Activated T-helper 1 cell treated with anti-CD3 and anti-CD28 coated beads, Interleukin-12 subunit alpha, Interleukin-12 subunit beta, Interleukin-2, Interleukin-4 antibody, amounts not matched to agents 30 ng/mL and 10 ng/mL and 1 ng/mL, durations not matched to agents 14 hours and 24 hours and 36 hours (primary cell): ENCODE measurements around the gene PSEN2. TPM values are rescaled to one million over a fixed set of nuclear protein-coding genes. Genes with fewer than 3 reads are reported as not detected.
"Not testable (repeated sequence)": the region's sequence is repeated elsewhere in the genome, so short reads cannot be mapped to it uniquely, and the experiment has no call there.

Experiments used
- DNase-seq: peaks from one replicate; pipeline ENCODE4 v3.0.0; 2021; ENCODE audit warnings: low spot score
- H3K27ac Mint-ChIP-seq: one replicate; pipeline ENCODE4 v1.8.0; 2021; ENCODE audit warnings: mild to moderate bottlenecking, mixed read lengths
- H3K27me3 Mint-ChIP-seq: one replicate; pipeline ENCODE4 v1.8.0; 2022; ENCODE audit warnings: mild to moderate bottlenecking, moderate library complexity, mixed read lengths; ENCODE audit not compliant: insufficient read depth
- H3K36me3 Mint-ChIP-seq: one replicate; pipeline ENCODE4 v1.8.0; 2021; ENCODE audit warnings: low read depth, mixed read lengths
- H3K4me1 Mint-ChIP-seq: one replicate; pipeline ENCODE4 v1.8.0; 2021; ENCODE audit warnings: low read depth, mixed read lengths
- H3K4me3 Mint-ChIP-seq: one replicate; pipeline ENCODE4 v1.8.0; 2021; ENCODE audit warnings: mild to moderate bottlenecking, moderate library complexity, mixed read lengths
- H3K9me3 Mint-ChIP-seq: one replicate; pipeline ENCODE4 v1.8.0; 2021; ENCODE audit warnings: mixed read lengths
- intact Hi-C: fragments of 100-400 bp; cut with micrococcal nuclease; formaldehyde crosslinking; loops from one replicate; pipeline ENCODE4 v1.15.1; 2024
- total RNA-seq: library from RNA; stranded (reverse); gene quantifications from 2 replicates; pipeline ENCODE4 v1.2.3, GENCODE V29; 2022

The PSEN2 gene
- total RNA-seq, 1 donor from 2014 or later, result 13.5 TPM

DNA sequence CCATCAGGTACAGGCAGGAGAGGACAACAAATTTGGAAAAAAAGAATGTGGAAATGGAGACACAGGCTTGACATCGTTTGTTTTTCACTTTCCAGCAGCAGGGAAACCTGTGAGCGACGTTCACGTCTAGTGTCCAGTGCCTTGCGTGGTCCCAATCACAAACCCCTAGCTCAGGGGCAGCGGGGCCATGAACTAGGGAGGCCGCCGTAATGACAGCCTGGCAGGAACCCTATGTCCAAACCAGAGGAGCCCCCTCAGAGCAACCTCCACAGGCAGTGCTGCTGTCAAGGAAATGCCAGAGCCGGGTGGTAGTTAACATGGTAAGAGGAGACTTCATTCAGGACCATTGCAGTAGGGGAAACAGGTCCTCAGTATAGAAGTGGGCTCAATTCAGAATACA is 37.8 kb upstream of the PSEN2 start:
- no peak for DNase-seq
- peaks cover 5% of the 10 kb centered on the region for H3K27me3 Mint-ChIP-seq
- intact Hi-C loops, result no loop called here
- peaks cover 14% of the 10 kb centered on the region for H3K4me1 Mint-ChIP-seq
- no peak overlapping the region for H3K27ac Mint-ChIP-seq
- H3K36me3 Mint-ChIP-seq, result no peaks in the 10 kb centered on the region
- H3K4me3 Mint-ChIP-seq, result no peak overlapping the region
- peaks cover 18% of the 10 kb centered on the region for H3K9me3 Mint-ChIP-seq

DNA sequence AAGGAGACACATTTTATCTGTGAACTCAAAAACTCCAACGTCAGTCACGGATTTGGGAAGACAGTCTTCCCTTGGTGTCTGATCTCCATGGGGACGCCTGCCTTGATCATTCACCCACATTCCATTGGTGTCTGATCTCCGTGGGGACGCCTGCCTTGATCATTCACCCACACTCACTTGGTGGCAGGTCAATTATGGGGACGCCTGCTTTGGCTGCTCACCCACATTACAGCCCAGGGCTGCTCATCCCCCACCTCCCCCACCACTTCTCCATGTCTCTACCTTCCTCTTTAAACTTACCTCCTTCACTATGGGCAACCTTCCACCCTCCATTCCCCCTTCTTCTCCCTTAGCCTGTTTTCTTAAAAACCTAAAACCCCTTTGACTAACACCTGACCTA is 36.2 kb upstream of the PSEN2 start:
- H3K4me1 Mint-ChIP-seq, H3K27ac Mint-ChIP-seq, H3K4me3 Mint-ChIP-seq, H3K27me3 Mint-ChIP-seq, intact Hi-C loops, DNase-seq, H3K36me3 Mint-ChIP-seq: not testable (repeated sequence)
- H3K9me3 Mint-ChIP-seq, result peaks cover 18% of the 10 kb centered on the region

DNA sequence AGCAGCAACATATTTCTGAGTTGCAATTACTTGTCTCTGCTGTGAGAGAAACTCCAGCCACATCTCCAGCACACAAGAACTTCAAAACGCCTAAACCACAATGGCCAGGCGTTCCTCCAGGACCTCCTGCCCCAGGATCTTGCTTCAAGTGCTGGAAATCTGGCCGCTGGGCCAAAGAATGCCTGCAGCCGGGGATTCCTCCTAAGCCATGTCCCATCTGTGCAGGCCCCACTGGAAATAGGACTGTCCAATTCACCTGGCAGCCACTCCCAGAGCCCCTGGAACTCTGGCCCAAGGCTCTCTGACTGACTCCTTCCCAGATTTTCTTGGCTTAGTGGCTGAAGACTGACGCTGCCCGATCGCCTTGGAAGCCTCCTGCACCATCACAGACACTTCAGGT is 35.0 kb upstream of the PSEN2 start:
- DNase-seq, H3K27me3 Mint-ChIP-seq, H3K27ac Mint-ChIP-seq, H3K4me3 Mint-ChIP-seq, H3K36me3 Mint-ChIP-seq, intact Hi-C loops, H3K4me1 Mint-ChIP-seq: not testable (repeated sequence)
- peaks cover 18% of the 10 kb centered on the region for H3K9me3 Mint-ChIP-seq

DNA sequence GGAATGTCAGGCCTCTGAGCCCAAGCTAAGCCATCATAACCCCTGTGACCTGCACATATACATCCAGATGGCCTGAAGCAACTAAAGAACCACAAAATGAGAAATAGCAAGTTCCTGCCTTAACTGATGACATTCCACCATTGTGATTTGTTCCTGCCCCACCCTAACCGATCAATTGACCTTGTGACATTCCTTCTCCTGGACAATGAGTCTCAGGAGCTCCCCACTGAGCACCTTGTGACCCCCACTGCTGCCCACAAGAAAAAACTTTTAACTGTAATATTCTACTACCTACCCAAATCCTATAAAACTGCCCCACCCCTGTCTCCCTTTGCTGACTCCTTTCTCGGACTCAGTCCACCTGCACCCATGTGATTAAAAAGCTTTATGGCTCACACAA is 32.5 kb upstream of the PSEN2 start:
- H3K9me3 Mint-ChIP-seq, result peaks cover 18% of the 10 kb centered on the region
- H3K27ac Mint-ChIP-seq, H3K36me3 Mint-ChIP-seq, DNase-seq, H3K4me1 Mint-ChIP-seq, H3K4me3 Mint-ChIP-seq, intact Hi-C loops, H3K27me3 Mint-ChIP-seq: not testable (repeated sequence)

DNA sequence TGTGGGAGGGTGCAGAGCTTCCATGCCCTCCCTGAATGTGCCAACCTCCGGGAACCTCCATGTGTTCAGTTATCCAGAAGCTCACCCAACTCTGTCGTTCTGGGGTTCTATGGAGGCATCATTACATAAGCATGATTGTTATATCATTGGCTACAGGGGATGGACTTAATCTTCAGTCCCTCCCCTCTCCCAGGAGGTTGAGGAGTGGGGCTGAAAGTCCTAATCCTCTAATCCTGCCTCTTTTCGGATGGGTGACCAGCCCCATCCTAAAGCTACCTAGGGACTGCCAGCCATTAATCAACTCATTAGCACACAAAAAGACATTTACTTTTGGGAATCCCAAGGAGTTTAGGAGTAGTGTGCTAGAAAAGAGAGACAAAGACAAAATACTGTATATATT is 32.0 kb upstream of the PSEN2 start:
- H3K27ac Mint-ChIP-seq, result no peak overlapping the region
- no peaks in the 10 kb centered on the region for H3K27me3 Mint-ChIP-seq
- no peak for DNase-seq
- H3K4me1 Mint-ChIP-seq, result no peaks in the 10 kb centered on the region
- H3K36me3 Mint-ChIP-seq, result no peaks in the 10 kb centered on the region
- no peak overlapping the region for H3K4me3 Mint-ChIP-seq
- intact Hi-C loops, result no loop called here
- peaks cover 17% of the 10 kb centered on the region for H3K9me3 Mint-ChIP-seq

DNA sequence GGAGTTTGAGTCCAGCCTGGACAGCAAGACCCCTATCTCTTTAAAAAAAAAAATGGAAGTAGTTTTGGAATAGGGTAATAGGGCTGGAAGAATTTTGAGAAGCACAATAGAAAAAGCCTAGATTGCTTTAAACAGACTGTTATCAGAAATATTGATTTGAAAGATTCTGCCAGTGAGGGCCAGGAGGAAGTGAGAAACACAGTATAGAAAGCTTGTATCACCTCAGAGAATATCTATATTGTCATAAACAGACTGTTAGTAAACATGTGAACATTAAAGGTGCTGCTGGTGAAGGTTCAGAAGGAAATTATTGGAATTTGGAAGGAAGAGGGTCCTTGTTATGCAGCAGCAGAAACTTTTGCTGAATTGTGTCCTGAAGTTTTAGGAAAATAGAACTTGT is 24.8 kb upstream of the PSEN2 start:
- Mint-ChIP-seq H3K4me1 (peaks cover 9% of the 10 kb centered on the region), H3K9me3 (no peaks in the 10 kb centered on the region), H3K27me3 (peaks cover 2% of the 10 kb centered on the region), H3K36me3 (peaks cover 1% of the 10 kb centered on the region), H3K4me3 (no peak overlapping the region), H3K27ac (no peak overlapping the region)
- DNase-seq, result no peak
- intact Hi-C loops, result no loop called here

DNA sequence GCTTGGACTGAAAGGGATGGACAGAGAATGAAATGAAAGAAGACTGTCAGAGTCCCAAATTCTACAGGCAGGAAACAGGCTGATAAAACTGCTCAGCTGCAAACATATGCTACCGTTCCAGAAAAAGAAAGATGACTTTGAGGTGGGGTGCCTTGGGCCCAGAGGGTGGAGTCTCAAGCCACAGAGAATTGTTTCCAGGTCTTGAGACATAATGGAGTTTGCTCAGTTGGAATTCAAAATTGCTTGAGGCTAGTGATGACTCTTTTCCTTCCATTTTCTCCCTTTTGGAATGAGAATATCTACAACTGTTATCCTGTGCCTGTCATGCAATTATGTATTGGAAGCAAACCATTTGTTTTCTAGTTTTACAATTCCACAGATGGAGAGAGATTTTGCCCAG is 23.6 kb upstream of the PSEN2 start:
- H3K36me3 Mint-ChIP-seq, result peaks cover 1% of the 10 kb centered on the region
- peaks cover 9% of the 10 kb centered on the region for H3K4me1 Mint-ChIP-seq
- peaks cover 4% of the 10 kb centered on the region for H3K27me3 Mint-ChIP-seq
- no peaks in the 10 kb centered on the region for H3K9me3 Mint-ChIP-seq
- H3K27ac Mint-ChIP-seq, result no peak overlapping the region
- H3K4me3 Mint-ChIP-seq, result no peak overlapping the region
- intact Hi-C loops, result no loop called here
- DNase-seq, result no peak

DNA sequence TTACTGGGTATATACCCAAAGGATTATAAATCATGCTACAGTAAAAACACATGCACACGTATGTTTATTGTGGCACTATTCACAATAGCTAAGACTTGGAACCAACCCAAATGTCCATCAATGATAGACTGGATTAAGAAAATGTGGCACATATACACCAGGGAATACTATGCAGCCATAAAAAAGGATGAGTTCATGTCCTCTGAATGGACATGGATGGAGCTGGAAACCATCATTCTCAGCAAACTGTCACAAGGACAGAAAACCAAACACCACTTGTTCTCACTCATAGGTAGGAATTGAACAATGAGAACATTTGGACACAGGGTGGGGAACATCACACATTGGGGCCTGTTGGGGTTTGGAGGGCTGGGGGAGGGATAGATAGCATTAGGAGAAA is 15.9 kb upstream of the PSEN2 start:
- H3K4me3 Mint-ChIP-seq, DNase-seq, H3K27ac Mint-ChIP-seq, H3K4me1 Mint-ChIP-seq, H3K36me3 Mint-ChIP-seq, H3K9me3 Mint-ChIP-seq, intact Hi-C loops: not testable (repeated sequence)
- peaks cover 23% of the 10 kb centered on the region for H3K27me3 Mint-ChIP-seq

DNA sequence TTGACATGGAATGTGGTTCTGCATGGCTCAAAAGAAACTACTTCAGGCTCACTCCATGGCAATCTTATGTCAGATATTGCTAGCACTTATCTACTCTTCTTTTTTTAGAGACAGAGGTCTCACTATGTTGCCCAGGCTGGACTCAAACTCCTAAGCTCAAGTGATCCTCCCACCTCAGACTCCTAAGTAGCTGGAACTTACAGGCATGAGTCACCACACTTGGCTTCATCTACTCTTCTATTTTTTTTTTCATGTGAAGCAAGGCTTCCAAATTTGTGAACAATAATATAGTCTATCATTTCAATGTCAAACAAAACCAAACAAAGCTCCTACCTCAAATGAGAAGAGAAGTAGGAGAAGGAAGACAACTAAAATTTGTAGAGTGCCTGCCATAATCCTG is 7.5 kb upstream of the PSEN2 start:
- H3K4me1 Mint-ChIP-seq, result peaks cover 23% of the 10 kb centered on the region
- H3K27ac Mint-ChIP-seq, result no peak overlapping the region
- H3K9me3 Mint-ChIP-seq, result no peaks in the 10 kb centered on the region
- H3K27me3 Mint-ChIP-seq, result peaks cover 14% of the 10 kb centered on the region
- intact Hi-C loops, result no loop called here
- DNase-seq, result no peak
- no peaks in the 10 kb centered on the region for H3K36me3 Mint-ChIP-seq
- H3K4me3 Mint-ChIP-seq, result no peak overlapping the region

DNA sequence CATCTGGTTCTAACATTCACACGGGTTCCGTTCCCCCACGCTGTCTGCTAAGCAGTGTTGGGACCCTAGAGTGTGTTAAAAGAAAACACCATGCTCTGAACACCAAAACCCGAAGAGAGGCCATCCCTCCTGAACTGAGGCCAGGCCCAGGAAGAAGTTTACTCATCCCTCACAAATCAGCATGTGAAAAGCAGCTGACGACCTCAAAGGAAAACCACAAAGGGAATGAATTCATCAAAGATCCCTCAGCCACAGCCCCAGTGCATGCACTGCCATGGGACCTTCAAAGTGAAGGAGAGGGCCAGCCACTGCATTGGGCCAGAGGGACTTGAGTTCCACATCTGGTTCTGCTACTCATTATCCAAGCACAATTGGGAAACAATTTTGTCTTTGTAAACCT is 7.0 kb upstream of the PSEN2 start:
- H3K4me3 Mint-ChIP-seq, result no peak overlapping the region
- peaks cover 23% of the 10 kb centered on the region for H3K4me1 Mint-ChIP-seq
- no peak overlapping the region for H3K27ac Mint-ChIP-seq
- peaks cover 16% of the 10 kb centered on the region for H3K27me3 Mint-ChIP-seq
- DNase-seq, result no peak
- no peaks in the 10 kb centered on the region for H3K9me3 Mint-ChIP-seq
- intact Hi-C loops, result no loop called here
- H3K36me3 Mint-ChIP-seq, result no peaks in the 10 kb centered on the region

DNA sequence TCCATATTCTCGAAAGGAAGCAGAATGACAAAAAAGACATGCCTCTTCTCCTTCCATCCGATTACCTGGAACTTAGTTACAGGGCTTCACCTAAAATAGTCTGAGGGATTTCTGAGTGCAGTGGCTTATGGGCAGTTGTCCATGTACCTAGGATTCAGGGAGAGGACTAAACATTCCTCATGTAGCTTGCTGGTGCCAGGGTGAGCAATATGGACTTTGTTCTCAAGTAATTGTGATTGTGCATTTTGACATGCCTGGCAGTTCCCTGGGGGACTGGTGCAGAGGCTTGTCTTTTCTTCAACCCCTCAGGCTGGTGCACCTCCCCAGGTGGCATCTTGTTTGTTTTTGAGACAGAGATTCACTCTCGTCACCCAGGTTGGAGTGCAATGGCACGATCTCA is 6.1 kb upstream of the PSEN2 start:
- H3K27me3 Mint-ChIP-seq, result peaks cover 19% of the 10 kb centered on the region
- H3K4me3 Mint-ChIP-seq, result no peak overlapping the region
- peaks cover 23% of the 10 kb centered on the region for H3K4me1 Mint-ChIP-seq
- intact Hi-C loops, result no loop called here
- no peak for DNase-seq
- H3K27ac Mint-ChIP-seq, result no peak overlapping the region
- no peaks in the 10 kb centered on the region for H3K36me3 Mint-ChIP-seq
- no peaks in the 10 kb centered on the region for H3K9me3 Mint-ChIP-seq

DNA sequence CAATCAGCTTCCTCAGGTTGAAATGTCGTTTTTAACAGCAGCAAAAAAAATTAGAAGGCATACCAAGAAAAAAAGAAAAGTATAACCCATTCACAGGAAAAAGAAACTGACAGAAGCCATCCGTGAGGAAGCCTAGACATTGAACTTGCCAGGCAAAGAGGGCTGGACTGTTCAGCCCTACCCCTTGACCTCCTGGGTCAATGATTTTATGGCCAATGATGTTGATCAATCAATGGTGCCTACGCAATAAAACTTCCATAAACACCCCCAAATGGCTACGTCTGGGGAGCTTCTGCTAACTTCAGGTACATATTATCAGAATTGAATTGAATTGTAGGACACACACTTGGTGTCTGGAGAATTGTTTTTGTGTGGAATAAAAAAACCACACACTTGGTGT is 4.8 kb upstream of the PSEN2 start:
- H3K27ac Mint-ChIP-seq, result no peak overlapping the region
- no peak for DNase-seq
- H3K36me3 Mint-ChIP-seq, result no peaks in the 10 kb centered on the region
- no peaks in the 10 kb centered on the region for H3K9me3 Mint-ChIP-seq
- H3K4me1 Mint-ChIP-seq, result peaks cover 28% of the 10 kb centered on the region
- peaks cover 29% of the 10 kb centered on the region for H3K27me3 Mint-ChIP-seq
- H3K4me3 Mint-ChIP-seq, result no peak overlapping the region
- intact Hi-C loops, result no loop called here

DNA sequence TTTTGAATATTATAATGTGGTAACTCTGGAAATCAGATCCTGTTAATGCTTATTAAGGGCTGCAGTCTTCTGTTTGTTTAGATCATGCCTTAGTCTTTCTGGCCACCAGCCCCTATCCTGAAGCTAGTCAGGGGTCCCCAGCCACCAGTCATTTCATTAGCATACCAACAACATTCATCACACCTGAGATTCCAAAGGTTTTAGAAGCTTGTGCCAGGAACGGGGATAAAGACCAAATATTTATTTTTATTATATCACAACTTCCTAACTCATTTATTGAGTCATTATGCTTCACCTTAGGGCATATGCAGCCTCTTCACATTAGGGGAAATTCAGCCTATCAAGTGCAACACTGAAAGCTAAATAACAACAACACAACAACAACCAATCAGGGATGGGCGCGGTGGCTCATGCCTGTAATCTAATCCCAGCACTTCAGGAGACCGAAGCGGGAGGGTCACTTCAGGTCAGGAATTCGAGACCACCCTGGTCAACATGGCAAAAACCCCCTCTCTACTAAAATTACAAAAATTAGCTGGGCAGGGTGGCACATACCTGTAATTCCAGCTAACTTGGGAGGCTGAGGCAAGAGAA is 2.9 kb upstream of the PSEN2 start:
- DNase-seq, result no peak
- peaks cover 27% of the 10 kb centered on the region for H3K27me3 Mint-ChIP-seq
- intact Hi-C loops, result no loop called here
- no peaks in the 10 kb centered on the region for H3K9me3 Mint-ChIP-seq
- H3K4me1 Mint-ChIP-seq, result peaks cover 33% of the 10 kb centered on the region
- no peaks in the 10 kb centered on the region for H3K36me3 Mint-ChIP-seq
- no peak overlapping the region for H3K27ac Mint-ChIP-seq
- no peak overlapping the region for H3K4me3 Mint-ChIP-seq

DNA sequence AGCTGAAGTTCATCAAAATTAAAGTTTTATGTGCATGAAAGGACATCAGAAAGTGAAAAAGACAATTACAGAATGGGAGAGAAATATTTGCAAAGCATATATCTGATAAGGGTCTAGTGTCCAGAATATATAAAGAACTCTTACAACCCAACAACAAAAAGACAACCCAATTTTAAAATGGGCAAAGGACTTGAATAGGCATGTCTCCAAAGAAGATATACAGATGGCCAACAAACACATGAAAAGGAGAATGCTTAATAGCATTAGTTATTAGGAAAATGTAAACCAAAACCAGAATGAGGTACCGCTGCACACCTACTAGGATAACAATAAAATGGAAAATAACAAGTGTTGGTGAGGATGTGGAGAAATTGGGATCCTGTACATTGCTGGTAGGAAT is 1.7 kb upstream of the PSEN2 start:
- Mint-ChIP-seq H3K9me3 (no peaks in the 10 kb centered on the region), H3K4me1 (peaks cover 24% of the 10 kb centered on the region), H3K27ac (no peak overlapping the region), H3K27me3 (peaks cover 27% of the 10 kb centered on the region), H3K36me3 (no peaks in the 10 kb centered on the region), H3K4me3 (no peak overlapping the region)
- no peak for DNase-seq
- intact Hi-C loops, result no loop called here
